C4-2B (cell line): ENCODE measurements around the gene GHRL.

Experiments used
- H3K27ac ChIP-seq: fragments of 450-650 bp; 2 replicates; pipeline ENCODE4 v1.5.1; 2017
- CTCF ChIP-seq: fragments of 450-650 bp; conservative IDR thresholded peaks from 2 replicates; pipeline ENCODE4 v1.5.1; 2017; ENCODE audit warnings: mild to moderate bottlenecking
- ZFX ChIP-seq: fragments of 450-650 bp; IDR thresholded peaks from 2 replicates; pipeline ENCODE4 v1.6.1; 2017

GHRL gene

GRCh38 chr3:10315101-10315500 lies 22.4 kb upstream of the GHRL start:
- TF ChIP-seq CTCF (no peak), ZFX (no peak)

DNA sequence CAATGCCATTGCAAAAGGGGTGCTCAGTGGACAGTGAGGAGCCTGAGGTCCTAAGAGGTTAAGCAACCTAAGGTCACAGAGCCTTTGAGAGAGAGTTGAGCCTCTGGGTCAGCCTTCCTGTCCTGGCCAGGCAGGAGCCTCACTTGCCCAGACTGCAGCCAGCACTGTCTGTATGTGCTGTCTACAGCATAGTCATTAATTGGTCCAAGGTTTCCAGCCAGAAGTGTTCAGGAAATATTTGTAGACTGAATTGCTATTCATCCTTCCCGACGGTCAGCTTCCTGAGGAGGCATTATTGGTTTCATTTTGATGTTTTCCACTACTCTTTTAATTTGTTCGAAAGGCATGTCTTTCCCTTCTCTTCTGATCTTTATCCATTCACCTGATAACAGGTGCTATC lies 20.1 kb upstream of the GHRL start:
- no peak overlapping the region for H3K27ac ChIP-seq
- TF ChIP-seq ZFX: no peak
- no peak for TF ChIP-seq CTCF

More at GRCh38 chr3:10315101-10315500, 22.4 kb upstream of the GHRL start:
- H3K27ac ChIP-seq: no peak overlapping the region

DNA sequence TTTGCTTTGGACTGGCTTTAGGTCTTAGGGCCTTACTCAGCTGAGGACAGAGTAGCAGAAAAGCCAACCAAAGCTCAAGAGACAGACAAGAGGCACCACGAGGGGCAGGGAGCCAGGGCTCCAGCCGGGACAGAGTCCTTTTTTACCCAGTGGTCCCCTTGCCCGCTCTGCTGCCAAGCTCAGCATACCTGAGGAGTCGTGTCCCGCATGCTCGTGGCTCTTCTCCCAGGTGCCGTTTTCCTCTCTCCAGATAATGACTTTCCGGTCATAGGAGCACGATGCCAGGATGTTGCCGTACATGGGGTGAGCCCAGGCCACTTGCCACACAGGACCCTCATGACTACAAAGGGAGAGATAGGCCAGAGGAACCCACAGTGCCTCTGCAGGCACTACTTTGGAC lies 19.6 kb upstream of the GHRL start:
- TF ChIP-seq CTCF (no peak), ZFX (no peak)
- no peak overlapping the region for H3K27ac ChIP-seq

- TF ChIP-seq ZFX (no peak), CTCF (no peak)
These were observed 19.0 kb upstream of the GHRL start for GRCh38 chr3:10311710-10312109.

GRCh38 chr3:10310578-10310977 lies 17.8 kb upstream of the GHRL start:
- H3K27ac ChIP-seq: no peak overlapping the region
- TF ChIP-seq ZFX: no peak
- TF ChIP-seq CTCF: no peak

More at GRCh38 chr3:10311710-10312109, 19.0 kb upstream of the GHRL start:
- H3K27ac ChIP-seq: no peak overlapping the region

- no peak for TF ChIP-seq ZFX
- TF ChIP-seq CTCF: no peak
These were observed 17.0 kb upstream of the GHRL start for GRCh38 chr3:10309736-10310135.

DNA sequence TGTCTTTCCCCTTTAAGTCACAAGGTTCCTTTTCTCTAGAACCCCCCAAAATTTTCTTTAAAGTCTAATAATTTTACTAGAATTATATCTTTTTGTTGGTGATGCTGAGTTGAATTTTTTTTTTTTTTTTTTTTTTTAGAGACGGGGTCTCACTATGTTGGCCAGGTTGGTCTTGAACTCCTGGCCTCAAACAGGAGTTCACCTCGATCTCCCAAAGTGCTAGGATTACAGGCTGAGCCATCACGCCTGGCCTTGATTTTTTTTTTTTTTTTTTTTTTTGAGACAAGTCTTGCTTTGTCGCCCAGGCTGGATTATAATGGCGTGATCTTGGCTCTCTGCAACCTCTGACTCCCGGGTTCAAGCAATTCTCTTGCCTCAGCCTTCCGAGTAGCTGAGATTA lies 15.9 kb upstream of the GHRL start:
- no peak overlapping the region for H3K27ac ChIP-seq

More at GRCh38 chr3:10309736-10310135, 17.0 kb upstream of the GHRL start:
- no peak overlapping the region for H3K27ac ChIP-seq

More for the DNA sequence above, 15.9 kb upstream of the GHRL start:
- TF ChIP-seq CTCF (no peak), ZFX (no peak)
